ENCODE results near the gene DGKI.

The DGKI gene

DNA sequence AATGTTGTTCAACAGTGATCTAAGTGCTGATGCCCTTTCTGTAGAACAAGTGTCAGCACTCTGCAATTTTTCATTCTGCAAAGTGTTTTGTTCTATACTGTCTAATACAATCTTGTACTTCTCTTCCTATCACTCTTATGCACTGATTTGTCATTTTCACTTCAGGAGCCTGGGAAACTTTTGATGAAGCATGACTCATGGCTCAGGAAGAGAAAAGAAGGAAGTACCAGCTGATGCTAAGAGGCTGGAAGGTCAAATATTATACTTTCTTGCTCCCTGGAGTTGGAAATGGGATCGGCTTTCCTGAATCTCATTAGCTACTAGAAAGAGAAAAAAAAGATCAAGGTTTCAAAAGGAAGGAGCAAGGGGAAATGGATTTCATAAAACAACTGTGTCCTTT lies 45.8 kb downstream of the DGKI start:
- DNase-seq (ENCODE audit: low read depth, low spot score): peak; percentile 46
- TF ChIP-seq CTCF (IDR thresholded peaks at IDR 0.05; ENCODE audit: low read depth, low read length): no peak
- in situ Hi-C loops (cut with HindIII; ENCODE audit: low sequenced_read_pairs): no loop called here
- no peak overlapping the region for H3K4me3 ChIP-seq (ENCODE audit: low read depth, low read length)

DNA sequence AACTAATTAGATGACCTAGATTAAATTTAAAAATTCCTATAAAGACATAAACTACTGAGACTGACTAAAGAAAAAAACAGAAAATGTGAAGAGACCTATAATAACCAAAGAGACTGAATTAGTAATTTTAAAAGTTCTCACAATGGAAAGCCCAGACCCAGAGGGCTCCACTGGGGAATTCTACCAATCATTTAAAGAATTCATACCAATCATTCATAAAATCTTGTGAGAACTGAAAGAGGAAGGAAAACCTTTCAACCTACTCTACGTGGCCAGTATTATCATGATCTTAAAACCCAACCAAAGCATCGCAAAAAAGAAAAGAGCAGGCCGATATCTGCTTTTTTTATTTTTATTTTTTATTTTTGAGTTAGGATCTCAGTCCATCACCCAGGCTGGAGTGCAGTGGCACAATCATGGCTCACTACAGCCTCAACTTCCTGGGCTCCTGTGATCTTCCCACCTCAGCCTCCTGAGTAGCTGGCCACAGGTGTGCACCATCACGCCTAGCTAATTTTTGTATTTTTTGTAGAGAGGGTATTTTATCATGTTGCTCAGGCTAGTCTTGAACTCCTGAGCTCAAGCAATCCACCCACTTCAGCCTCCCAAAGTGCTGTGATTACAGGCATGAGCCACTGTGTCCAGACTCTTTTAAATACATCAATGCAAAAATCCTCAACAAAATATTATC lies 48.6 kb downstream of the DGKI start:
- no peak overlapping the region for H3K4me3 ChIP-seq (ENCODE audit: low read depth, low read length)
- in situ Hi-C loops (cut with HindIII; ENCODE audit: low sequenced_read_pairs): no loop called here
- DNase-seq (ENCODE audit: low read depth, low spot score): no peak
- no peak for TF ChIP-seq CTCF (IDR thresholded peaks at IDR 0.05; ENCODE audit: low read depth, low read length)

- in situ Hi-C loops (cut with HindIII; ENCODE audit: low sequenced_read_pairs): no loop called here
- no peak overlapping the region for H3K4me3 ChIP-seq (ENCODE audit: low read depth, low read length)
- DNase-seq (ENCODE audit: low read depth, low spot score): no peak
- TF ChIP-seq CTCF (IDR thresholded peaks at IDR 0.05; ENCODE audit: low read depth, low read length): no peak
These were observed 51.6 kb downstream of the DGKI start for GRCh38 chr7:137795211-137795610.

- no peak for TF ChIP-seq CTCF (IDR thresholded peaks at IDR 0.05; ENCODE audit: low read depth, low read length)
- in situ Hi-C loops (cut with HindIII; ENCODE audit: low sequenced_read_pairs): no loop called here
These were observed 54.8 kb downstream of the DGKI start for GRCh38 chr7:137791930-137792329.

DNA sequence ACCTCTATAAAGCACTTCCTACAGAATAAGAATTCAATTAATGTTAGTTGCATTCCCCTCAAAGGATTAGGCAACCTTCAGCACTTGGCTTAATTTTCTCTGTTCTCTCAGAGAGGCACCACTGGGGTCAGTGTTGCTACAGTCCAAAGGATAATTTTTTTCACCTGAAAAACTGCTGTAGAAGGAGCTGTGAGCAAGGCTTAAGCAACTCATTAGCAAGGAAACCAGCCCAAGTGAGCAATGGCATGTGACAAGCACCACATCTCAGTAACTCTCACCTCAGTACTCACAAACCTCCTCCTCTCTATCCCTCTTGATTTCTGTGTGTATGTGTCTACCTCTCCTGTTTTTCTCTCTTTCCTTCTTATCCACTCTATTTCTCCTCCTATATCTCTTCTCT lies 55.9 kb downstream of the DGKI start:
- DNase-seq (ENCODE audit: low read depth, low spot score): no peak
- H3K4me3 ChIP-seq (ENCODE audit: low read depth, low read length): no peak overlapping the region
- in situ Hi-C loops (cut with HindIII; ENCODE audit: low sequenced_read_pairs): no loop called here

More at GRCh38 chr7:137791930-137792329, 54.8 kb downstream of the DGKI start:
- no peak for DNase-seq (ENCODE audit: low read depth, low spot score)
- H3K4me3 ChIP-seq (ENCODE audit: low read depth, low read length): no peak overlapping the region

GRCh38 chr7:137789215-137789882 lies 57.4 kb downstream of the DGKI start:
- no peak for TF ChIP-seq CTCF (IDR thresholded peaks at IDR 0.05; ENCODE audit: low read depth, low read length)
- in situ Hi-C loops (cut with HindIII; ENCODE audit: low sequenced_read_pairs): no loop called here
- H3K4me3 ChIP-seq (ENCODE audit: low read depth, low read length): no peak overlapping the region
- no peak for DNase-seq (ENCODE audit: low read depth, low spot score)

More for the DNA sequence above, 55.9 kb downstream of the DGKI start:
- TF ChIP-seq CTCF (IDR thresholded peaks at IDR 0.05; ENCODE audit: low read depth, low read length): no peak

Data from astrocyte of the spinal cord (primary cell).